ENCODE data around the gene DOK7. TPM values are rescaled to one million over a fixed set of nuclear protein-coding genes. Genes with fewer than 3 reads are reported as not detected.

Gene DOK7
- total and polyA plus RNA-seq, 9 donors: 11.4 to 23.9 (median 17.6) TPM

DNA sequence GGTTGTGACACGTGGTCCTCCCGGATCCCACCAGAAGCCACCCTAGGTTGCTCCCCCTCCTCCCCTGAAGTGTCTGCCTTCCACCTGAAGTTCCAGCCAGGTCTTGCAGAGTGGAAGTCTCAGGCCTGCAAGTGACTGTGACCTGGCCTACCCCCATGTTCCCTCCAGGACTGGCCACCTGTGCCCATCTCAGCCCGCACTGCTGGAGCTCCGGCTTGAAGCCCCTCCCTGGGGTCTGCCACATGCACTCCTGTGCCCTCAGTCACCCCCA lies 27.5 kb upstream of the DOK7 start:
- no peak overlapping the region for H3K27ac ChIP-seq (ENCODE audit: low read length)
- DNase-seq: no peak
- H3K4me3 ChIP-seq (ENCODE audit: low read length): no peak overlapping the region
- H3K36me3 ChIP-seq (ENCODE audit: control insufficient read depth, insufficient read depth, low read length): peaks cover 23% of the 10 kb centered on the region
- no peaks in the 10 kb centered on the region for H3K9me3 ChIP-seq (replicated peaks; ENCODE audit: control insufficient read depth, low read depth, low read length)
- peaks cover 41% of the 10 kb centered on the region for H3K4me1 ChIP-seq (ENCODE audit: control insufficient read depth, insufficient read depth, low read length)
- 79% methylated on average over 4 of the region's 4 CpGs for WGBS (ENCODE audit: insufficient coverage)
- H3K27me3 ChIP-seq (ENCODE audit: control insufficient read depth, insufficient read depth, low read length): no peaks in the 10 kb centered on the region

DNA sequence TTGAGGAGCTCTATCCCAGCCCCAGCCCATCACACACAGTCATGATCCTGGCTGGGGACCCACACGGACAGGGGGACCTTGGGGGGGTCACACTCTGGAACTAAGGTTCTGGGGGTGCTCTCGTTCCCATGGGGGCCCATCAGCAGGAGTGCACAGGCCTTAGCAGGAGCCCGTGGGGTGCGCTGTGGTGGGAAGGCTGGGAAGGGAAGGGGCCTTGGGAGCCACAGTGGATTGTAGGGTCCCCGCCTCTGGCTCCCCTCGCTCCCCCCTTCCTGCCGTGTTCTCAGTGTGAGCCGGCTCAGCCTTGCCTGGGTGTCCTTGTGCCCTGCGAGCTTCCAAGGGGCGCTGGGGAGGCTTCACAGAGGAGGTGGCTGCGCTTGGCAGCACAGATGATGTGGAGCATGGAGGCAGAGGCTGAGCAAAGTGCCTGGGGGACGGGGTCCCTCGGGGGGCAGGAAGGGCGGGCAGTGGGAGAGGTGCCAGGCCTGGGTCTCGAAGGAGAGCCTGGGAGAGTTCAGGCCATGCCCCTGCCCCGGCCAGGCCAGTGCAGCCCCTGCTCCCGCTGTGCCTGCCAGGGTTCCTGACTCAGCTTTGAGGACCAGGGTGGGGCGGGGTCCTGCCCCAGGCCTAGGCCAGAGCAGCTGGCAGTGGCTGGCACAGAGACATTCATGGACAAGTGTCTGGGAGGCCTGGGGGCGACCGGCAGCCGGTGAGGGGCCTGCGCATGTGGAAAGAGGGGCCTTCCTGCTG lies 26.9 kb upstream of the DOK7 start:
- H3K9me3 ChIP-seq (replicated peaks; ENCODE audit: control insufficient read depth, low read depth, low read length): no peaks in the 10 kb centered on the region
- H3K4me1 ChIP-seq (ENCODE audit: control insufficient read depth, insufficient read depth, low read length): peaks cover 41% of the 10 kb centered on the region
- H3K4me3 ChIP-seq (ENCODE audit: low read length): no peak overlapping the region
- DNase-seq: no peak
- 83% methylated on average over 20 of the region's 22 CpGs for WGBS (ENCODE audit: insufficient coverage)
- H3K27me3 ChIP-seq (ENCODE audit: control insufficient read depth, insufficient read depth, low read length): no peaks in the 10 kb centered on the region
- no peak overlapping the region for H3K27ac ChIP-seq (ENCODE audit: low read length)
- peaks cover 17% of the 10 kb centered on the region for H3K36me3 ChIP-seq (ENCODE audit: control insufficient read depth, insufficient read depth, low read length)

DNA sequence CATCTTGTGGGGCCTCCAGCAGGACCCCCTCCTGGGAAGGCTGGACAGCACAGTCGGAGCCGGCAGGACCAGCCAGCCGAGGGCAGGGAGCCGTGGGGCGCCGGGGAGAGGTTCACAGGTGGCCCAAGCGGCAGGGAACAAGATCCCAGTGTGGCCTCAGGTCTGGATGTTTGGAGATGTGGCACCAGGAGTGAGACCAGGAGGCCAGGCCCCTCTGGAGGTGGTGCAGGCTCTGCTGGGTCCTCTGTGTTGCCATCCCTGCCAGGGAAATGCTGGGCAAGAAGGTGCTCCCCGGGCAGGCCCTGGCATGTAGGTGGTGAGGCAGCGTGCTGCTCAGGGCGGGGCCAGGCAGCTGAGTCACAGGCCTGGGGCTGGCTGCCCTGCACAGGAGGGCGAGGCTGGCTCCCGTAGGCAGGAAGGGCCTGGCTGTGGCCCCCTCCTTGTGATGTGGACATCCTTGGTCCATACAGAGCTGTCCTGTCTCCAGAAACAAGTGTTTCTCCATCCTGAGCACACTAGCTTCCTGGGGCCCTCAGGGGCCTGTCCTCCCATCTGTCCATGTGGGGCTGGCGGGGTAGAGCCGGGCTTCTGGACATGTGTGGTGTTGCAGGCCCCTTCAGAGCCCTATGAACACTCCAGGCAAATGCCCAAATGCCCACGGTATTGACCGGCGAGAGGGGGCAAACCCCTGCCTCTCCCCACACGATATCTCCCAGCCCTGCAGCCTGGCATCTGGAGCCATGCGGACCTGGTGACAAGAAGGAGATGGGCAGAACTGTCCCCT lies 26.1 kb upstream of the DOK7 start:
- H3K27ac ChIP-seq (ENCODE audit: low read length): no peak overlapping the region
- H3K4me1 ChIP-seq (ENCODE audit: control insufficient read depth, insufficient read depth, low read length): peaks cover 41% of the 10 kb centered on the region
- no peak for DNase-seq
- no peaks in the 10 kb centered on the region for H3K27me3 ChIP-seq (ENCODE audit: control insufficient read depth, insufficient read depth, low read length)
- H3K9me3 ChIP-seq (replicated peaks; ENCODE audit: control insufficient read depth, low read depth, low read length): no peaks in the 10 kb centered on the region
- peaks cover 10% of the 10 kb centered on the region for H3K36me3 ChIP-seq (ENCODE audit: control insufficient read depth, insufficient read depth, low read length)
- 65% methylated on average over 10 of the region's 19 CpGs for WGBS (ENCODE audit: insufficient coverage)
- no peak overlapping the region for H3K4me3 ChIP-seq (ENCODE audit: low read length)

DNA sequence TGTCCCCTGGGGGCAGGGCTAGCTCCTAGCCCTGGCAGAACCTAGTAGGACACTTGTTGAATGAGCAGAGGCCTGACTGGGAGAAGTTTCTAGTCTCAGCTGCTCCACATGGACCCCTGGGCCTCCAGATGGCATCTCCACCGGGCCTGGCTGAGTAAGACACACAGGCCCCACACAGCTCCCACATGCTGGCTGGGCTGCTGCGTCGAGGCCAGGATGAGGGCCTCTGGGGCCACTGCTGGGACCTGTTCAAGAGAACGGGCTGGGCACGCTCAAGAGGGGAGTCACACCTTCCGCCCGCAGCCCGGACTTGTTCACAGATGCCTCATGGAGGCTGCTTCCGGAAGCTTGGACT lies 25.5 kb upstream of the DOK7 start:
- Histone ChIP-seq H3K4me1 (ENCODE audit: control insufficient read depth, insufficient read depth, low read length) (peaks cover 41% of the 10 kb centered on the region), H3K27me3 (ENCODE audit: control insufficient read depth, insufficient read depth, low read length) (no peaks in the 10 kb centered on the region), H3K9me3 (replicated peaks; ENCODE audit: control insufficient read depth, low read depth, low read length) (no peaks in the 10 kb centered on the region), H3K4me3 (ENCODE audit: low read length) (no peak overlapping the region), H3K36me3 (ENCODE audit: control insufficient read depth, insufficient read depth, low read length) (peaks cover 10% of the 10 kb centered on the region), H3K27ac (ENCODE audit: low read length) (no peak overlapping the region)
- WGBS (ENCODE audit: insufficient coverage): 70% methylated on average over 8 of the region's 9 CpGs
- no peak for DNase-seq

GRCh38 chr4:3437998-3438846 lies 24.9 kb upstream of the DOK7 start:
- Histone ChIP-seq H3K27ac (ENCODE audit: low read length) (no peak overlapping the region), H3K4me1 (ENCODE audit: control insufficient read depth, insufficient read depth, low read length) (peaks cover 41% of the 10 kb centered on the region), H3K4me3 (ENCODE audit: low read length) (no peak overlapping the region), H3K36me3 (ENCODE audit: control insufficient read depth, insufficient read depth, low read length) (peaks cover 6% of the 10 kb centered on the region), H3K9me3 (replicated peaks; ENCODE audit: control insufficient read depth, low read depth, low read length) (no peaks in the 10 kb centered on the region), H3K27me3 (ENCODE audit: control insufficient read depth, insufficient read depth, low read length) (no peaks in the 10 kb centered on the region)
- no peak for DNase-seq
- WGBS (ENCODE audit: insufficient coverage): 65% methylated on average over 25 of the region's 28 CpGs

DNA sequence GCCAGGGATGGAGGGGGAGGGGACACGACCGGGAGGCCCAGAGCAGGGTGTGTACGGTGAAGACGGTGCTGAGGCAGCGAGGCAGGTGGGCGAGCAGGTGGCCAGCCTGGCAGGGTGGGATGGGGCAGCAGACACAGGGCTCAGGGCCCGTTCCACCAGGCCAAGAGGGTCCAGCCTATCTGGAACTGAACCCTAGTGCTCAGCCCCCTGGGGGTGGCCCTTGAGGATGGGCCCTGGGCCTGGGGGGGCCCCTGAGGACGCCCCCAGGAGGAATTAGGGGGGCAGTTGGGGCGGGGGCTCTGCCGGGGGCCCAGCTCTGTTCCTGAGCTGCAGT lies 24.3 kb upstream of the DOK7 start:
- H3K4me1 ChIP-seq (ENCODE audit: control insufficient read depth, insufficient read depth, low read length): peaks cover 44% of the 10 kb centered on the region
- no peak overlapping the region for H3K4me3 ChIP-seq (ENCODE audit: low read length)
- 55% methylated on average over 9 of the region's 10 CpGs for WGBS (ENCODE audit: insufficient coverage)
- peaks cover 2% of the 10 kb centered on the region for H3K36me3 ChIP-seq (ENCODE audit: control insufficient read depth, insufficient read depth, low read length)
- DNase-seq: no peak
- no peaks in the 10 kb centered on the region for H3K27me3 ChIP-seq (ENCODE audit: control insufficient read depth, insufficient read depth, low read length)
- H3K27ac ChIP-seq (ENCODE audit: low read length): no peak overlapping the region
- no peaks in the 10 kb centered on the region for H3K9me3 ChIP-seq (replicated peaks; ENCODE audit: control insufficient read depth, low read depth, low read length)

DNA sequence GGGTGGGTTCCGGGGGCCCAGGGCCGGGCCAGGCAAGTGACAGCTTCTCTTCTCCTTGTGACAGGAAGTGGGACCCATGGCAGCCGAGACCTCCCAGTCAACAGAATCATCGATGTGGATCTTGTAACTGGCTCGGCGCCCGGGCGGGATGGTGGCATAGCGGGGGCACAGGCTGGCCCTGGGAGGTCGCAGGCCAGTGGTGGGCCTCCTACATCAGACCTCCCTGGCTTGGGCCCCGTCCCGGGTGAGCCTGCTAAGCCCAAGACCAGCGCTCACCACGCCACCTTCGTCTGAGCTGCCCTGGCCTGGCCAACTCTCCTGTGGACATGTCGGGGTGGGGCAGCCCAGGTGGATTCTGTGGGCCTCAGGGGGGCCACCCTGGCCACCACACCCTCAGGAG lies 23.7 kb upstream of the DOK7 start:
- Histone ChIP-seq H3K4me3 (ENCODE audit: low read length) (no peak overlapping the region), H3K9me3 (replicated peaks; ENCODE audit: control insufficient read depth, low read depth, low read length) (no peaks in the 10 kb centered on the region), H3K27me3 (ENCODE audit: control insufficient read depth, insufficient read depth, low read length) (no peaks in the 10 kb centered on the region), H3K36me3 (ENCODE audit: control insufficient read depth, insufficient read depth, low read length) (peaks cover 2% of the 10 kb centered on the region), H3K4me1 (ENCODE audit: control insufficient read depth, insufficient read depth, low read length) (peaks cover 46% of the 10 kb centered on the region), H3K27ac (ENCODE audit: low read length) (no peak overlapping the region)
- no peak for DNase-seq
- 77% methylated on average over 14 of the region's 16 CpGs for WGBS (ENCODE audit: insufficient coverage)

GRCh38 chr4:3440011-3440410 lies 23.1 kb upstream of the DOK7 start:
- no peak for DNase-seq
- no peak overlapping the region for H3K27ac ChIP-seq (ENCODE audit: low read length)

GRCh38 chr4:3440979-3441500 lies 22.1 kb upstream of the DOK7 start:
- H3K4me3 ChIP-seq (ENCODE audit: low read length): no peak overlapping the region
- H3K27me3 ChIP-seq (ENCODE audit: control insufficient read depth, insufficient read depth, low read length): no peaks in the 10 kb centered on the region
- DNase-seq: no peak
- peaks cover 42% of the 10 kb centered on the region for H3K4me1 ChIP-seq (ENCODE audit: control insufficient read depth, insufficient read depth, low read length)
- H3K9me3 ChIP-seq (replicated peaks; ENCODE audit: control insufficient read depth, low read depth, low read length): no peaks in the 10 kb centered on the region
- WGBS (ENCODE audit: insufficient coverage): 66% methylated on average over 9 of the region's 15 CpGs
- H3K27ac ChIP-seq (ENCODE audit: low read length): no peak overlapping the region
- no peaks in the 10 kb centered on the region for H3K36me3 ChIP-seq (ENCODE audit: control insufficient read depth, insufficient read depth, low read length)

More at GRCh38 chr4:3440011-3440410, 23.1 kb upstream of the DOK7 start:
- no peaks in the 10 kb centered on the region for H3K27me3 ChIP-seq (ENCODE audit: control insufficient read depth, insufficient read depth, low read length)
- no peak overlapping the region for H3K4me3 ChIP-seq (ENCODE audit: low read length)
- WGBS (ENCODE audit: insufficient coverage): 51% methylated on average over 4 of the region's 7 CpGs
- H3K4me1 ChIP-seq (ENCODE audit: control insufficient read depth, insufficient read depth, low read length): peaks cover 46% of the 10 kb centered on the region
- no peaks in the 10 kb centered on the region for H3K9me3 ChIP-seq (replicated peaks; ENCODE audit: control insufficient read depth, low read depth, low read length)
- H3K36me3 ChIP-seq (ENCODE audit: control insufficient read depth, insufficient read depth, low read length): no peaks in the 10 kb centered on the region

Measured in muscle of leg (tissue), 11 donors.